GM13976 (cell line): ENCODE measurements around the gene HOXA6.

Source experiments
- DNase-seq: peaks from one replicate; pipeline ENCODE4 v3.0.0; 2012; ENCODE audit warnings: low spot score
- CTCF ChIP-seq: IDR thresholded peaks from 2 replicates; pipeline ENCODE4 v1.5.1; 2012; ENCODE audit warnings: borderline replicate concordance, mild to moderate bottlenecking; ENCODE audit not compliant: insufficient read depth; ENCODE audit errors: extremely low read depth, missing control alignments, control extremely low read depth
- in situ Hi-C: fragments of 300-500 bp; cut with MboI; formaldehyde crosslinking; loops from one replicate; pipeline ENCODE4 v1.12.0; 2022; ENCODE audit warnings: low sequenced_read_pairs, mixed read lengths, inconsistent platforms; ENCODE audit not compliant: unreplicated experiment

HOXA6 gene

GRCh38 chr7:27117887-27118491, 29.6 kb downstream of the HOXA6 start:
- no peak for TF ChIP-seq CTCF
- no peak for DNase-seq
- in situ Hi-C loops: no loop called here

GRCh38 chr7:27116962-27117886, 30.4 kb downstream of the HOXA6 start:
- TF ChIP-seq CTCF: no peak
- no peak for DNase-seq
- in situ Hi-C loops: no loop called here

- in situ Hi-C loops: no loop called here
- no peak for DNase-seq
These were observed 31.3 kb downstream of the HOXA6 start for GRCh38 chr7:27116031-27116961.

GRCh38 chr7:27115221-27116026, 32.1 kb downstream of the HOXA6 start:
- in situ Hi-C loops: no loop called here
- no peak for TF ChIP-seq CTCF
- no peak for DNase-seq

More at GRCh38 chr7:27116031-27116961, 31.3 kb downstream of the HOXA6 start:
- TF ChIP-seq CTCF: no peak

- no peak for DNase-seq
- in situ Hi-C loops: no loop called here
- no peak for TF ChIP-seq CTCF
These were observed 32.7 kb downstream of the HOXA6 start for GRCh38 chr7:27114881-27115220.

GRCh38 chr7:27113991-27114769, 33.4 kb downstream of the HOXA6 start:
- in situ Hi-C loops: no loop called here
- no peak for DNase-seq
- TF ChIP-seq CTCF: no peak
